LNCaP clone FGC (cell line): Measurements from ENCODE around the gene ERC1.

ENCODE experiments used
- DNase-seq: peaks from one replicate; pipeline ENCODE4 v3.0.0-alpha.2; 2011; ENCODE audit warnings: low read depth
- H3K4me3 ChIP-seq: 2 replicates; pipeline ENCODE4 v1.5.1; 2011; ENCODE audit warnings: mild to moderate bottlenecking, low read depth, low read length, control low read depth
- TF ChIP-seq, protein P1 (sequence below): IDR thresholded peaks from 2 replicates; pipeline ENCODE4 v1.5.1; 2012; ENCODE audit warnings: mild to moderate bottlenecking; ENCODE audit not compliant: control insufficient read depth, insufficient read depth; ENCODE audit errors: extremely low read depth

ERC1 gene

DNA sequence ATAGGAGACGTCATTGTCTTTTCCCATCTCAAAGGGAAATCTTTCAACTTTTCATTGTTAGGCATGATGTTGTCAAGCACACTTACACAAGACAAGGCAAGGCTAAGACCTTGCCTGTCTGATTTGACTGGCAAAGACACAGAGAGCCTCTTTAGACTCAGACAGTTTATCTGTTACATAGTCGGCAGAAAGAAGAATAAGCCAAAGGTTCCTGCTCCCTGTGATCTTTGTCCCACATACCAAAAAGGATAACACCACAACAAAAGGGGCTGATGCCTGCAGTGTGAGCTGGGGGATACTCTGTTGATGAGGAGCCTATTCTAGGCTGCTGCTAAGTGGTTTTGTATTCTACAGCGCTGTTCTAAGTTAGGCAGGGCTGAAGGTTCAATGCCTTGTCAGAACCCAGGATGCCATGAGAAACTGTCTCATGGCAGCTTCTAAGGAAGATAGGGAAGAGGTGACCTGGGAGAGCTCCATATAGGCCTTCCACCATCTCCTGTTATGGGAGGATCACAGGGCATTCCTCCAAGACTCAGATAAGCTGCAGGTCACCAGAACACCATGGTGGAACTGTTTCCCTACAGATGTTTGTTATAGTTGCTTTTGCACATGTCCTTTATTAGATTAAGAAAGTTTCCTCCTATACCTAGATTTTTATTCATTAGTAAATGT lies 12.7 kb downstream of the ERC1 start:
- TF ChIP-seq, protein P1, sequence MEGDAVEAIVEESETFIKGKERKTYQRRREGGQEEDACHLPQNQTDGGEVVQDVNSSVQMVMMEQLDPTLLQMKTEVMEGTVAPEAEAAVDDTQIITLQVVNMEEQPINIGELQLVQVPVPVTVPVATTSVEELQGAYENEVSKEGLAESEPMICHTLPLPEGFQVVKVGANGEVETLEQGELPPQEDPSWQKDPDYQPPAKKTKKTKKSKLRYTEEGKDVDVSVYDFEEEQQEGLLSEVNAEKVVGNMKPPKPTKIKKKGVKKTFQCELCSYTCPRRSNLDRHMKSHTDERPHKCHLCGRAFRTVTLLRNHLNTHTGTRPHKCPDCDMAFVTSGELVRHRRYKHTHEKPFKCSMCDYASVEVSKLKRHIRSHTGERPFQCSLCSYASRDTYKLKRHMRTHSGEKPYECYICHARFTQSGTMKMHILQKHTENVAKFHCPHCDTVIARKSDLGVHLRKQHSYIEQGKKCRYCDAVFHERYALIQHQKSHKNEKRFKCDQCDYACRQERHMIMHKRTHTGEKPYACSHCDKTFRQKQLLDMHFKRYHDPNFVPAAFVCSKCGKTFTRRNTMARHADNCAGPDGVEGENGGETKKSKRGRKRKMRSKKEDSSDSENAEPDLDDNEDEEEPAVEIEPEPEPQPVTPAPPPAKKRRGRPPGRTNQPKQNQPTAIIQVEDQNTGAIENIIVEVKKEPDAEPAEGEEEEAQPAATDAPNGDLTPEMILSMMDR, result no peak
- DNase-seq, result no peak
- H3K4me3 ChIP-seq, result no peak overlapping the region

DNA sequence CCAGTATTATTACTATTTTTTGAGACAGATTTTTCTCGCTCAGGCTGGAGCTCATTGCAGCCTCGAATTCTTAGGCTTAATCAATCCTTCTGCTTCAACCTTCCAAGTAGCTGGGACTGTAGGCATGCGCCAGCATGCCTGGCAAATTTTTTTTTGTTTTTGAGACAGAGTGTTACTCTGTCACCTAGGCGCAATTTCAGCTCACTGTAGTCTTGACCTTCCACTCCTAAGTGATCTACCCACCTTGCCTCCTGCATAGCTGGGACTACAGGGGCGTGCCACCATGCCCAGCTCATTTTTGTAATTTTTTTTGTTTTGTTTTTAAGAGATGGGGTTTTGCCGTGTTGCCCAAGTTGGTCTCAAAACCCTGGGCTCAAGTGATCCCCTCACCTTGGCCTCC lies 15.2 kb downstream of the ERC1 start:
- no peak for DNase-seq
- TF ChIP-seq, protein P1, result no peak
- no peak overlapping the region for H3K4me3 ChIP-seq

DNA sequence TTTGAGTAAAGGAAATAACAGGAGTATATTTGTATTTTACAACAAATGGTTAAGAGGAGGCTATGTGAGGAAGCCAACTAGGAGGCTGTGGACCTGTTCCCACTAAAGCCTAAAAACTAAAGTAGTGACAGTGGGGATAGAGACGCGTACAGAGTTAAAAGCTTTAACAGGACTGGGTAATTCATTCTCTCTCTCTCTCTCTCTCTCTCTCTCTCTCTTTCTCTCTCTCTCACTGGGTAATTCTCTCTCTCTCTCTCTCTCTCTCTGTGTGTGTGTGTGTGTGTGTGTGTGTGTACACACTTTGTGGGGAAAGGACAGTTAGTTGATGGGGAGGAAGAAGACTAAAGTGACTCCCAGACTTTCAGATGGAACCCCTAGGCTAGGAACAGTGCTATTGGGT lies 16.3 kb downstream of the ERC1 start:
- TF ChIP-seq, protein P1, result no peak
- H3K4me3 ChIP-seq, result no peak overlapping the region
- no peak for DNase-seq

DNA sequence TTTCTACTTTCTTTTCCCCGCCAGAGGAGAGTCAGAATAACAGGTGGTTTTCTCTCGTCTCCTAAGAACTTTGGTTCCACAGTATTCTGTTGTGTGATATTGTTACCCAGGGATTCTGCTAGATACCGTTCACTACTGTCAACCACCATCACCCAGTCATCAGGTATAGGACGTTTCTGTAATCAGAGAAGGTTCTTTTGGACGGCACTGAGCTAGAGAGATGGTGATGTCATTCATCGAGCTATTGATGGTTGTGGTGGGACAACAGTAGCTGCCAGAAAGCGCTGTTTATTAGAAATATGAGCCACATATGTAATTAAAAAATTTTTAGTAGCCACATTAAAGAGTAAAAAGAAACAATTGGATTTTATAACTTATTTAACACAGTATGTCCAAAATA lies 17.0 kb downstream of the ERC1 start:
- no peak overlapping the region for H3K4me3 ChIP-seq
- TF ChIP-seq, protein P1, result no peak
- DNase-seq, result no peak

DNA sequence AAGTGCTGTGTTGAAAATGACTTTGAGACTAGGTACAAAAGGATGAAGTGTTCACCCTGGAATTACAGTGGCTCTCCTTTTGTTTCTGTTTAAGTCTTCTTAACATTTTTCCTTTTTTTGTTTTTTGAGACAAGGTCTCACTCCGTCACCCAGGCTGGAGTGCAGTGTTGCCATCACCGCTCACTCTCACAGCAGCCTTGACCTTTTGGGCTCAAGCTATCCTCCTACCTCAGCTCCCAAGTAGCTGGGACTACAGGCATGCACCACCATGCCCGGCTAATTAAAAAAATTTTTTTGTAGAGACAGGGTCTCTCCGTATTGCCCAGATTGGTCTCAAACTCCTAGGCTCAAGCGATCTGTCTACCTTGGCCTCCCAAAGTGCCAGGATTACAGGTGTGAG lies 20.1 kb downstream of the ERC1 start:
- DNase-seq, result no peak
- TF ChIP-seq, protein P1, result no peak
- H3K4me3 ChIP-seq, result no peak overlapping the region

DNA sequence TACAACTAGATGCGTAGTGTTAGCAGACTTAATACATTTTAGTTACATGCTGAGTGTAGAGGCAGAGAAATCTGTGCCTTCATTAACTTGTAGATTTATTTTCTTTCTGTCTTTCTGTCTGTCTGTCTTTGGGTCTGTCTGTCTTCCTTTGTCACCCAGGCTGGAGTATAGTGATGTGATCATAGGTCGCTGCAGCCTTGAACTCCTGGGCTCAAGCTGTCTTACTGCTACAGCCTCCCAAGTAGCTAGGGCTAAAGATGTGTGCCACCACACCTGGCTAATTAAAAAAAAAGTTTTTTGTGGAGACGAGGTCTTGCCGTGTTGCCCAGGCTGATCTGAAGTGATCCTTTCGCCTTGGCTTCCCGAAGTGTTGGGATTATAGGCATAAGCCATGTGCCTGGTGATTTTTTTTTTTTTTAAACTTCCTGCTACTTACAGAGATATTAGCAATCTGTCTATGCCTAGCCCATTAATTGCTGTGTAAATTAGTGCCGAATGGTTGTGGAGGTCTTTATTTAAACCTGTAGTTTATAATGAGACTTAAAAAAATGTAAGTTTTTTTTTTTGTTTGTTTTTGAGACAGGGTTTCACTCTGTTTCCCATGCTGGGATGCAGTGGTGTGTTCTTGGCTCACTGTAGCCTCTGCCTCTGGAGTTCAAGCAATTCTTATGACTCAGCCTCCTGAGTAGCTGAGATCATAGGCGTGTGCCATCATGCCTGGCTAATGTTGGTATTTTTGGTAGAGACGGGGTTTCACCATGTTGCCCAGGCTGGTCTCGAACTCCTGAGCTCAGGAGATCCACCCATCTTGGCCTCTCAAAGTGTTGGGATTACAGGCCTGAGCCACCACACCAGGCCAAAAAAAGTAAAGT lies 22.8 kb downstream of the ERC1 start:
- no peak overlapping the region for H3K4me3 ChIP-seq
- TF ChIP-seq, protein P1, result no peak
- no peak for DNase-seq

DNA sequence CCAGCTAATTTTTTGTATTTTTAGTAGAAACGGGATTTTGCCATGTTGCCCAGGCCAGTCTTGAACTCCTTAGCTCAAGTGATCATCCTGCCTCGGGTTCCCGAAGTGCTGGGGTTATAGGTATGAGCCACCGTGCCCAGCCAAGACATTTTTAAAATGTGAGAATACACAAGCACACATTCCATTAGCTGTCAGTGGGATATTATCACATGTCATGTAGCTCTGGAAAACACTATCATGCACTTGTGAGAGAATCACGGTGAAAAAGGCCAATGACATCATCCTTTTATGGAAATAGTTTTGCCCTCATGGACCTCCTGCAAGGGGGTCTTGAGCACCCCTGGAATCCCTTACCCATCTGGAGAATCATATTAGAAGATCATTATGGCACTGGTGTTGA lies 28.3 kb downstream of the ERC1 start:
- DNase-seq, result no peak
- H3K4me3 ChIP-seq, result no peak overlapping the region
- TF ChIP-seq, protein P1, result no peak
